K562 (cell line): ENCODE results near the gene PEPD. TPM values are rescaled to one million over a fixed set of nuclear protein-coding genes. Genes with fewer than 3 reads are reported as not detected.
A peak's percentile ranks its signal among the peaks of the same experiment; 100 is the strongest.

Source experiments
- ATAC-seq: fragments of 200-7000 bp; cut with Tn5 transposase; 3 replicates; pipeline ENCODE4 v1.9.1; 2020; ENCODE audit warnings: moderate library complexity
- BruUV-seq: library from RNA; stranded (reverse); fragments of 400-500 nt; replicated peaks from 2 replicates; lab custom pipeline; 2021; lab: Mats Ljungman, UMichigan
- CTCF ChIA-PET: fragments of 300-600 bp; formaldehyde crosslinking; extraction: SDS; loops from one replicate; lab custom pipeline; 2021; ENCODE audit warnings: low intra/inter-chr PET ratio; lab: Yijun Ruan, JAX
- POLR2A ChIA-PET: fragments of 300-600, 350-650 bp; sonication (Branson Sonifier 250); formaldehyde crosslinking; extraction: SDS; loops from one replicate; lab custom pipeline; 2021; ENCODE audit warnings: antibody characterized with exemption, inconsistent platforms; lab: Yijun Ruan, JAX
- DNase-seq, 4 experiments: peaks; one replicate each; pipeline versions ENCODE4 v3.0.0 to v3.0.0-alpha.2; 2011 to 2018; ENCODE audit warnings: low spot score in 3 of 4, mixed read lengths in 3 of 4; ENCODE audit errors: extremely low read depth in 1 of 4
- FAIRE-seq: peaks from 2 replicates; lab custom pipeline; 2011; peaks lifted over from hg19 to GRCh38; lab: Jason Lieb, UNC
- H2AFZ ChIP-seq: 2 replicates; pipeline ENCODE4 v1.6.0; 2011; ENCODE audit warnings: low read depth, low read length, control low read depth, inconsistent platforms
- H3K27ac ChIP-seq: fragments of 200-600 bp; 3 replicates; pipeline ENCODE4 v1.8.0; 2011; ENCODE audit warnings: low read depth, mild to moderate bottlenecking, control low read depth, inconsistent platforms, low read length, moderate library complexity, mixed read lengths; ENCODE audit errors: extremely low read depth
- H3K27me3 ChIP-seq, 2 experiments: fragments of 300-600 bp in 1 of 2; 2 replicates in 1 of 2; 3 replicates in 1 of 2; pipeline versions ENCODE4 v1.6.0 to v1.8.0; 2011; ENCODE audit warnings: inconsistent platforms in 2 of 2, low read length in 2 of 2, mild to moderate bottlenecking in 1 of 2, mixed read lengths in 1 of 2, moderate library complexity in 1 of 2; ENCODE audit not compliant: control insufficient read depth in 2 of 2, insufficient read depth in 2 of 2
- H3K36me3 ChIP-seq: fragments of 300-600 bp; 3 replicates; pipeline ENCODE4 v1.8.0; 2011; ENCODE audit warnings: mild to moderate bottlenecking, low read length, inconsistent platforms; ENCODE audit not compliant: control insufficient read depth, insufficient read depth
- H3K4me1 ChIP-seq, 2 experiments: fragments of 200-600 bp in 1 of 2; replicated peaks in 1 of 2; 2 replicates in 1 of 2; 3 replicates in 1 of 2; pipeline versions ENCODE4 v1.5.1 to v1.8.0; 2011; ENCODE audit warnings: inconsistent platforms in 2 of 2, low read length in 2 of 2, mild to moderate bottlenecking in 1 of 2, mixed read lengths in 1 of 2, moderate library complexity in 1 of 2; ENCODE audit not compliant: control insufficient read depth in 2 of 2, insufficient read depth in 2 of 2
- H3K4me2 ChIP-seq: 2 replicates; pipeline ENCODE4 v1.6.1; 2011; ENCODE audit warnings: low read length, control low read depth, inconsistent platforms, mixed read lengths; ENCODE audit not compliant: insufficient read depth
- H3K4me3 ChIP-seq: fragments of 200-600 bp; sonication (generic), shearing (Covaris generic); 2 replicates; pipeline ENCODE4 v1.5.1; 2016; ENCODE audit warnings: control low read depth, inconsistent platforms
- H3K79me2 ChIP-seq: fragments of 200-600 bp; 3 replicates; pipeline ENCODE4 v1.8.0; 2011; ENCODE audit warnings: low read length, inconsistent platforms; ENCODE audit not compliant: control insufficient read depth, insufficient read depth
- H3K9ac ChIP-seq, 2 experiments: 2 replicates each; pipeline versions ENCODE4 v1.6.0 to v1.6.1; 2011; ENCODE audit warnings: low read depth in 2 of 2, low read length in 2 of 2, control low read depth in 1 of 2, inconsistent platforms in 1 of 2, mild to moderate bottlenecking in 1 of 2, mixed read lengths in 1 of 2; ENCODE audit not compliant: insufficient read depth in 1 of 2
- H3K9me1 ChIP-seq: one replicate; pipeline ENCODE4 v1.6.0; 2011; ENCODE audit warnings: inconsistent platforms, mild to moderate bottlenecking, low read length, moderate library complexity; ENCODE audit not compliant: control insufficient read depth, insufficient read depth
- H3K9me3 ChIP-seq: replicated peaks from 2 replicates; pipeline ENCODE4 v1.5.1; 2011; ENCODE audit warnings: low read depth, low read length, inconsistent platforms; ENCODE audit not compliant: control insufficient read depth, insufficient read depth
- H4K20me1 ChIP-seq: replicated peaks from 2 replicates; pipeline ENCODE4 v1.6.1; 2011; ENCODE audit warnings: low read length, inconsistent platforms, mixed read lengths; ENCODE audit not compliant: control insufficient read depth, insufficient read depth
- CBFA2T2 ChIP-seq: fragments of 450-650 bp; conservative IDR thresholded peaks from 2 replicates; pipeline ENCODE4 v1.6.1; 2017; ENCODE audit warnings: mild to moderate bottlenecking
- KDM1A ChIP-seq, 2 experiments: fragments of 450-650 bp; IDR thresholded peaks; 2 replicates each; pipeline ENCODE4 v1.6.1; 2016; ENCODE audit warnings: mild to moderate bottlenecking in 2 of 2
- KDM5B ChIP-seq: fragments of 200-600 bp; sonication (generic); IDR thresholded peaks from 2 replicates; pipeline ENCODE4 v1.6.1; 2012; ENCODE audit warnings: low read depth, mild to moderate bottlenecking, moderate library complexity, low read length, control low read depth, inconsistent platforms; ENCODE audit not compliant: insufficient replicate concordance
- LCOR ChIP-seq: sonication (generic); formaldehyde crosslinking; IDR thresholded peaks from 2 replicates; pipeline ENCODE4 v1.8.0; 2022; ENCODE audit warnings: mild to moderate bottlenecking, missing genetic modification reagents
- MIER1 ChIP-seq: fragments of 450-650 bp; IDR thresholded peaks from 2 replicates; pipeline ENCODE4 v1.6.1; 2016; ENCODE audit warnings: antibody characterized with exemption, mild to moderate bottlenecking, low read depth
- NFIX ChIP-seq: fragments of 250-450 bp; sonication (Bioruptor Pico); IDR thresholded peaks from 2 replicates; pipeline ENCODE4 v1.4.0; 2020; ENCODE audit warnings: low read depth, mild to moderate bottlenecking, moderate library complexity
- SRSF7 ChIP-seq: fragments of 200-400 bp; formaldehyde crosslinking; optimal IDR thresholded peaks from 2 replicates; pipeline ENCODE3; 2017; ENCODE audit warnings: mild to moderate bottlenecking, low read depth, low read length
- WGBS: fragments of 100-300 bp; shearing (Covaris generic); methylation state at CpG from one replicate; pipeline ENCODE4 v1.1.6; 2016; ENCODE audit warnings: low coverage, mixed read lengths; ENCODE audit not compliant: insufficient coverage; ENCODE audit errors: missing lambda C conversion rate; 5-methylcytosine and 5-hydroxymethylcytosine counted together
- in situ Hi-C: fragments of 300-500 bp; cut with MboI; formaldehyde crosslinking; loops from 4 replicates; pipeline ENCODE4 v1.15.0; 2018; ENCODE audit warnings: inconsistent platforms, mixed read lengths
- intact Hi-C: fragments of 100-400 bp; cut with micrococcal nuclease; formaldehyde crosslinking; loops from 2 replicates; pipeline ENCODE4 v1.14.2; 2022
- polyA plus RNA-seq, 8 experiments: library from polyadenylated mRNA; depleted of rRNA in 4 of 8; stranded (reverse) in 5 of 8; unstranded in 3 of 8; fragments of >200 nt; fragmentation: Nextera tagmentation in 2 of 8; fragmentation: Illumina TruSeq in 1 of 8; extraction: Ambion mirVana in 2 of 8; extraction: Trizol in 1 of 8; gene quantifications; 2 replicates each; pipeline versions ENCODE4 v1.2.1 to v1.2.3, GENCODE V29; 2011 to 2014; ENCODE audit warnings: inconsistent platforms in 1 of 8, missing spikeins in 1 of 8
- total RNA-seq, 7 experiments: library from RNA; depleted of rRNA in 6 of 7; stranded (reverse); fragments of >200 nt in 6 of 7; fragmentation: Illumina TruSeq in 2 of 7; extraction: Trizol in 2 of 7; gene quantifications; 2 replicates each; pipeline versions ENCODE4 v1.2.1 to v1.2.3, GENCODE V29; 2011 to 2021; ENCODE audit warnings: low replicate concordance in 1 of 7

The PEPD gene
- total and polyA plus RNA-seq, 9 of the 15 experiments (the other 6 are each of a cell fraction or from before 2014, with no cell fraction given): 1.3 to 19.2 (median 16.0) TPM

GRCh38 chr19:33523167-33523566 lies 1.6 kb upstream of the PEPD start:
- in situ Hi-C loops: no loop called here
- CTCF ChIA-PET: no interaction called here
- H3K4me2 ChIP-seq: no peak overlapping the region

GRCh38 chr19:33522371-33522662 lies 726 bp upstream of the PEPD start:
- no TSS peak for BruUV-seq
- intact Hi-C loops: no loop called here
- H3K4me2 ChIP-seq: peak overlapping the region; percentile 81

More at GRCh38 chr19:33523167-33523566, 1.6 kb upstream of the PEPD start:
- H3K9me3 ChIP-seq: no peaks in the 10 kb centered on the region
- no peaks in the 10 kb centered on the region for H3K9me1 ChIP-seq
- intact Hi-C loops: no loop called here
- POLR2A ChIA-PET: interaction anchor here (0.7 to 0.9 kb wide), 2 partner anchors 8 to 22 kb away, joined by 3 to 5 read pairs; no protein-coding TSS in a partner anchor
- no peak for DNase-seq
- peaks cover 0 to 34% of the 10 kb centered on the region in 2 experiments; a peak in 4 of 5 replicates for H3K27me3 ChIP-seq
- peak overlapping the region in 1 of 2 experiments; percentile 56; a peak in 1 of 4 replicates for H3K9ac ChIP-seq
- H3K4me1 ChIP-seq: peaks cover 2 to 14% of the 10 kb centered on the region in 2 experiments; a peak in 2 of 5 replicates
- ATAC-seq: no peak
- WGBS: 0% methylated on average over 2 of the region's 2 CpGs
- no peak overlapping the region for H3K27ac ChIP-seq
- H4K20me1 ChIP-seq: peaks cover 6% of the 10 kb centered on the region; the same call in 1 of the 2 replicates
- no peaks in the 10 kb centered on the region for H3K79me2 ChIP-seq
- H2AFZ ChIP-seq: no peak overlapping the region
- FAIRE-seq: no peak
- H3K36me3 ChIP-seq: no peaks in the 10 kb centered on the region
- no TSS peak for BruUV-seq
- H3K4me3 ChIP-seq: no peak overlapping the region
- TF ChIP-seq MIER1 (no peak), KDM1A (IDR thresholded peaks at IDR 0.05) (no peak), SRSF7 (no peak)

More at GRCh38 chr19:33522371-33522662, 726 bp upstream of the PEPD start:
- H3K9me1 ChIP-seq: no peaks in the 10 kb centered on the region
- POLR2A ChIA-PET: interaction anchor here (2.1 kb wide), 1 partner anchor 12 kb away, joined by 6 read pairs; no protein-coding TSS in a partner anchor
- peak overlapping the region; percentile 30 to 85; a peak in 2 of 4 replicates for H3K9ac ChIP-seq
- DNase-seq (no peak), ATAC-seq (no peak), FAIRE-seq (no peak)
- H3K27me3 ChIP-seq: peaks cover 0 to 28% of the 10 kb centered on the region in 2 experiments; a peak in 4 of 5 replicates
- no peaks in the 10 kb centered on the region for H3K36me3 ChIP-seq
- TF ChIP-seq CBFA2T2 (no peak), LCOR (CRISPR knock-in tag) (no peak), KDM5B (no peak), NFIX (CRISPR knock-in tag) (no peak)
- H3K4me3 ChIP-seq: peak overlapping the region; percentile 65; the same call in 1 of the 2 replicates
- H2AFZ ChIP-seq: peak overlapping the region; percentile 95
- no peak overlapping the region for H3K27ac ChIP-seq
- CTCF ChIA-PET: interaction anchor here (0.6 kb wide), 1 partner anchor 252 kb away, joined by 3 read pairs; no protein-coding TSS in a partner anchor
- no peaks in the 10 kb centered on the region for H3K79me2 ChIP-seq
- in situ Hi-C loops: no loop called here
- WGBS: 34% methylated on average over 4 of the region's 5 CpGs
- H3K4me1 ChIP-seq: peaks cover 2 to 14% of the 10 kb centered on the region in 2 experiments; a peak in 2 of 5 replicates
- H4K20me1 ChIP-seq: peaks cover 6% of the 10 kb centered on the region; the same call in 1 of the 2 replicates
- no peaks in the 10 kb centered on the region for H3K9me3 ChIP-seq
